NT2/D1 (cell line): ENCODE data around the gene BRD1.
A peak's percentile ranks its signal among the peaks of the same experiment; 100 is the strongest.

Source experiments
- DNase-seq: peaks from one replicate; pipeline ENCODE4 v3.0.0-alpha.2; 2011; ENCODE audit warnings: low read depth, low spot score
- H3K27me3 ChIP-seq: 2 replicates; pipeline ENCODE4 v1.6.0; 2011; ENCODE audit warnings: mild to moderate bottlenecking; ENCODE audit not compliant: insufficient read length, insufficient read depth
- H3K36me3 ChIP-seq: 2 replicates; pipeline ENCODE4 v1.6.1; 2011; ENCODE audit warnings: mild to moderate bottlenecking, low read length, mixed read lengths; ENCODE audit not compliant: insufficient read depth, insufficient read length
- H3K4me1 ChIP-seq: 2 replicates; pipeline ENCODE4 v1.5.1; 2011; ENCODE audit not compliant: insufficient read depth, insufficient read length
- H3K4me3 ChIP-seq: 2 replicates; pipeline ENCODE4 v1.5.1; 2011; ENCODE audit warnings: low read depth; ENCODE audit not compliant: insufficient read length
- H3K9ac ChIP-seq: 2 replicates; pipeline ENCODE4 v1.6.0; 2011; ENCODE audit warnings: low read depth; ENCODE audit not compliant: insufficient read length
- H3K9me3 ChIP-seq: 2 replicates; pipeline ENCODE4 v1.5.1; 2011; ENCODE audit warnings: mild to moderate bottlenecking, low read length; ENCODE audit not compliant: insufficient read depth
- SUZ12 ChIP-seq: IDR thresholded peaks from 2 replicates; pipeline ENCODE4 v1.6.1; 2011; ENCODE audit not compliant: insufficient read length, insufficient read depth; ENCODE audit errors: extremely low read depth
- YY1 ChIP-seq: IDR thresholded peaks from 2 replicates; pipeline ENCODE4 v1.6.1; 2011; ENCODE audit not compliant: insufficient read length, insufficient read depth
- ZNF274 ChIP-seq: IDR thresholded peaks from 2 replicates; pipeline ENCODE4 v1.6.1; 2011; ENCODE audit warnings: mild to moderate bottlenecking, low read depth, low read length

The BRD1 gene

DNA sequence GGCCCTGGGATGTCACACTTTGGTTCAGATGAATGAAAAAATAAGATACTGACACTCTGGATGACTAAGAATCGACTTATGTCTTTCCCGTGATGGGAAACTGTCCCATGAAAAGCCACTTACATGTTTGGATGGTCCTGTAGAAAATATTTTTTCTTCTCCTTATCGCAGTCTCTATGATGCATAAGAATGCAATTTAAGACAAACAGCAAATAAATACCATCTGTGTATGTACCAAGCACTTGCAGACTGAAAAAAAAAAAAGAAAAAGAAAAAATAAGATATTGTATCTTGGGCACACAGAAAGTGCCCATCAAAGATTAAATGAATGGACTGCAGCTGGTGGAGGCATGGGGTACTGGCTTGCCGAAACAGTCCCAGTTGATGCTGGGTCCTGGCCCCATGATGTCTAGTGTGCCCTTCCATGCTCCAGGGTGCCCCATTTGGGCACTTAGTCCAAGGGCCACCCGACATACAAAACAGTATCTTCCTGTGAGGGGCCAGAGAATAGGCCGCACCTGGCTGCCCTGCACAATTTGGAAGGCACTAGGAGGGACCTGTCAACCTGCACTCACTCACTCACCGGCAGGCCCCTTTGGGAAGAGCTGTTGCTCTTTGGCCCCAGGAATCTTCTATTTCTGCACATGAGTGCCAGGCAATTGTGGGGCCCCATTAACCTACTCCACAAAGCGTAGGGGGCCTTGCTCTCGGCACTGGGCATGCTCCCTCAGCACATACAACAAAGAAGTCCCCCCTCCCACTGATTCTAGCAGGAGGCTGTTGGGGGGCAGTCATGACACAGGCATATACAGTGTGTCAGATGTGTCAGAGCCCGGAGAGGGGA is 23.5 kb upstream of the BRD1 start:
- Histone ChIP-seq H3K27me3 (peaks cover 66% of the 10 kb centered on the region), H3K4me3 (no peak overlapping the region), H3K4me1 (peaks cover 2% of the 10 kb centered on the region), H3K9me3 (no peaks in the 10 kb centered on the region), H3K9ac (no peak overlapping the region), H3K36me3 (peaks cover 2% of the 10 kb centered on the region)
- no peak for DNase-seq
- no peak for TF ChIP-seq ZNF274
- no peak for TF ChIP-seq SUZ12
- no peak for TF ChIP-seq YY1

DNA sequence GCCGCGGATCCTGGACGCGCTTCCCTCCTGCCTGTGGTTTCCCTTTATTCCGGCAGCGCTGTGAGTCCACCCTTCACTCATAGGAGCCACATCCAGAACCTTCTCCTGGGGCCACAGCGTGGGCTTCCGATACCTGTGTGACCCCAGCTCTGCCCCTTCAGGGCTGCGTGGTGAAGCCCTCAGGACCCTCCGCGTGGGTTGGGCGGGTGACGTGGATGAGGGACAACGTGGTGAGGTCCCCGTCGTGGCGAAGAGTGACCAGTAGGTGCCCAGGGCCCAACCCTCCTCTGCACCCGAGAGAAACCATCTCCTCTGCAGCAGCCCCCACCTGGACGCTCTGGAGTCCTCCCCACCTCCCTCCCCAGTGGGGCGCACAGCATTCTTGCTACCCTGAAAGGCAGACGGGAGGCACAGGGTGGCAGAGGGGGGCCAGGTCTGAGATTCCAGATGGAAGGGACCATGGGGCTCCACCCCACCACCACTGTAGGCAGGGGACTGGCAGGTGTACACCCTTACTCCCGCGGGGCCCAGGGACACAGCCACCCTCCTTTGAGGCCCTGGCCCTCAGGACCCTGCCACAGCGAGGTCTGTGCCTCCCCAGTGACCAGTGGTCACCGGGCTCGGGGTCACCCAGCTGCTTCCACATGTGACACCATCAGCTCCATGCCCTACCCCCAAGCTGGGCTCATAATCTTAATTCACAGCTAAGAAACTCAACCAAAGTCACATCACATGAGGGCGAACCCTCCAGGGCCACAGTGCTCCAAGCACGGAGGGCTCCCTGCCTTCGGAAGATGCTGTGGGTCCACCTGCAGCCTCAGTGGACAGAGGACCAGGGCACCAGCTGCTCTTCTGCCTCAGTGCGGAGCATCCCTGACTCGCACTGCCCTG is 22.6 kb upstream of the BRD1 start:
- H3K9ac ChIP-seq, result no peak overlapping the region
- H3K27me3 ChIP-seq, result peaks cover 75% of the 10 kb centered on the region
- no peaks in the 10 kb centered on the region for H3K9me3 ChIP-seq
- no peak for DNase-seq
- peaks cover 2% of the 10 kb centered on the region for H3K4me1 ChIP-seq
- no peaks in the 10 kb centered on the region for H3K36me3 ChIP-seq
- TF ChIP-seq YY1 (no peak), ZNF274 (no peak), SUZ12 (no peak)
- no peak overlapping the region for H3K4me3 ChIP-seq

DNA sequence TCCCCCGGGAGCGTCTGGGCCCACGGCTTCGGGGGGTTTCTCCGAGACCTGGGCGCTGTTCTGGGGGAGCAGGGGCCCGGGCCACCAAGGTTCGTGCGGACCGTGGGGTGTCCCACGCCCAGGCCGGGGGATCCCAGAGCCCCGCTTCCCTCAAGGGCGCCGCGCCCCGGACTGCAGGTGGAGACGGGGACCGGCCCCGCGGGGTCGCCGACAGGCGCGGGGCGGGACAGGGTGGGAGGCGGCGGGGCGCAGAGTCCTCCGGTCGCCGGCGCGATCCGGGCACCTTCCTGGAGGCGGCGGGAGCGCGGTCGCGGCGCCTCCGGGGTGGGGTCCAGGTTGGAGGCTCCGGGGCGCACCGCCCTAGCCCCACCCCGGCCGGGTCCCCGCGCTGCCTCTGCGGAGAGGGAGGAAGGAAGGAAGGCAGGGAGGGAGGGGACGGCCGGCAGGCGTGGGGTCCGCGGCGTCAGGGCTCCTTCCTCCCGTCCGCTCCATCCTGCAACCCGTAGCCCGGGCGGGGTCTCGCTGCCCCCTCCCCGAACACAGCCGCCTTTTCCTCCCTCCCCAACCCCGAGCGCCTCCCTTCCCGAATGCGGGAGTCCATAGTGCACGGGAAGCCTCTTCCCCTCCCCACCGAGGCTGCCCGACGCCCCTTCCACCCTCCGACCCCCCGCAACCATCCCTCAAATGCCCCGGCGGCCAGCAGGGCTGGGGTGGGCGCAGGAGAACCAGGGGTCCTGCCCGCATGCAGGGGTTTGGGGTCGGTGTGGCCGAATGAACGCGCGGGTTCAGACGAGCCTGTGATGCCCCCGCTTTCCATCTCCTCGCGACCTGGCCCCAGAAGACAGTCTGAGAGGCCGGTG is 21.7 kb upstream of the BRD1 start:
- peak overlapping the region; percentile 26 for H3K4me3 ChIP-seq
- no peaks in the 10 kb centered on the region for H3K36me3 ChIP-seq
- peaks cover 2% of the 10 kb centered on the region for H3K4me1 ChIP-seq
- H3K27me3 ChIP-seq, result peaks cover 81% of the 10 kb centered on the region
- peak overlapping the region; percentile 32 for H3K9ac ChIP-seq
- H3K9me3 ChIP-seq, result no peaks in the 10 kb centered on the region
- TF ChIP-seq SUZ12 (peak; percentile 31), YY1 (no peak)
- no peak for DNase-seq

DNA sequence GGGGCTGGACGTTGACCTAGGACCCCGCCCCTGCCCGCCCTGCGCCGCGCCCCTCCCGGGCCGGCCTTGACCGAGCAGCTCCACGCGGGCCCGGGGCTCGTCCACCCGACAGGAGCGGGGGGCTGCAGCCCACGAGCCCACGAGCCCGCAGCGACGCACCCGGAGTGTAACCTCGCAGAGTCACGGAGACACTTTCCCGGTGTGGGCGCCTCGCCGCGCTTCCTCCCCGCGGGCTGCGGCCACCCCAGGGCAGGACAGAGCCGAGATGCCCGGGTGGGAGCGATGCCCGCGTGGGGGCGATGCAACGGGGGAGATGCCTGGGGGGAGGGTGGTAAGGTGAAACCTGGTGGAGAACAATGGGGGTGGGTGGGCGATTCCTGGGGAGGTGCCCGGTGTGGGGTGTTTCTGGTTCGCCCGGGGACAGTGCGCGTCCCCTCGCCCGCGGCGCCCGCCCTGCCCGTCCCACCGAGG is 21.1 kb upstream of the BRD1 start:
- TF ChIP-seq ZNF274 (no peak), SUZ12 (no peak), YY1 (no peak)
- peaks cover 81% of the 10 kb centered on the region for H3K27me3 ChIP-seq

DNA sequence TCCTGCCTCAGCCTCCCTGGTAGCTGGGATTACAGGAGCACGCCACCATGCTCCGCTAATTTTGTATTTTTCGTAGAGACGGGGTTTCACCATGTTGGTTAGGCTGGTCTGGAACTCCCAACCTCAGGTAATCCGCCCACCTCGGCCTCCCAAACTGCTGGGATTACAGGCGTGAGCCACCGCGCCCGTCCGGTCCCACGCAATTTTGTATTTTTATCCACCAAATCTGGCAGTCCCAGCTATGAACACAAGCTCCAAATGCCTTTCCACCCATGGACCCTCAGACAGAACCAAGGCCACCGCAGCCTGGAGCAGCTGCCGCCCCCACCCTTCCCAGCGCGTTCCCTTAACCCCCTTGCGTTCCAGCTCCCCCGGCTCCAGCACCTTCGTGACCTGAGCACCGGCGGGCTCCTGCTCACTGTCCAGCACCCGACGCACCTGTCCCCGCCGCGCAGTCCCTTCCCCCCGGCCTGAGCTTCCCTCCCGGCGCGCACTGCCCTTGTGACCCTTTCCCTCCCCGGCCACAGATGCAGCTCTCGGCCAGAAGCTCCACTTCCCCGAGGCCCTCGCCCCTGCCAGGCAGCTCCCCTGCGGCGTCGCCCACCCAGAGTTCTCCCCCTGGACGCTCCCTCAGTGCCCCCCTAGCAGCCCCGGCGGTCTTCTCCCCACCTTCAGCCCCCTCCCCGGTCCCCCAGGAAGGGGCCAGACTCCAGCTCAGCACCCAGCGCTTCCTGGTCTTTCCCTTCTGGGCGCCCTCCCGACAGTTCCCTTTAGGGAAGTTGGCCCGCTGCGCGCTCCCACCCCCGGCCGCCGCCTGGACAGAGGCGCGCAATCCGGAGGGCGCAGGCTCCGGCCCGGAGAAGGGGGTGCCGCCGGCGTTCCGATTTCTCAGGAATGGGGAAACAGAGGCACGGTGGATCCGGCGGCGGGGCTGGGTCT is 20.3 kb upstream of the BRD1 start:
- H3K36me3 ChIP-seq, result no peaks in the 10 kb centered on the region
- peaks cover 2% of the 10 kb centered on the region for H3K4me1 ChIP-seq
- H3K9ac ChIP-seq, result peak overlapping the region; percentile 32
- peak overlapping the region; percentile 30 for H3K4me3 ChIP-seq
- no peaks in the 10 kb centered on the region for H3K9me3 ChIP-seq
- DNase-seq, result no peak
- TF ChIP-seq ZNF274 (no peak), SUZ12 (no peak), YY1 (no peak)
- H3K27me3 ChIP-seq, result peaks cover 78% of the 10 kb centered on the region

More for the DNA sequence above, 21.1 kb upstream of the BRD1 start:
- H3K4me1 ChIP-seq, result peaks cover 2% of the 10 kb centered on the region
- H3K9ac ChIP-seq, result no peak overlapping the region
- H3K4me3 ChIP-seq, result peak overlapping the region; percentile 30
- no peaks in the 10 kb centered on the region for H3K9me3 ChIP-seq
- DNase-seq, result no peak
- no peaks in the 10 kb centered on the region for H3K36me3 ChIP-seq
